HG03159 (cell line): ENCODE results near the gene LITAFD.
"Not testable (repeated sequence)": the region's sequence is repeated elsewhere in the genome, so short reads cannot be mapped to it uniquely, and the experiment has no call there.

Experiments
- ATAC-seq: cut with Tn5 transposase; IDR thresholded peaks from one replicate; pipeline ENCODE4 v1.9.1; 2021; ENCODE audit warnings: mild to moderate bottlenecking, moderate library complexity; ENCODE audit not compliant: unreplicated experiment

LITAFD gene

GRCh38 chr16:8869212-8869987 lies 12.8 kb upstream of the LITAFD start:
- ATAC-seq, result no peak

DNA sequence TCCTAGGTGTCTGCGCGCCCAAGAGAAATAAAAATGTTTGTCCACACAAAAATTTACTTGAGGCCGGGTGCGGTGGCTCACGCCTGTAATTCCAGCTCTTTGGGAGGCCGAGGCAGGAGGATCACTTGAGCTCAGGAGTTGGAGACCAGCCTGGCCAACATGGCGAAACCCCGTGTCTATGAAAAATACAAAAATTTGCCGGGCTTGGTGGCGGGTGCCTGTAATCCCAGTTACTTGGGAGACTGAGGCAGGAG lies 12.2 kb upstream of the LITAFD start:
- ATAC-seq, result not testable (repeated sequence)

DNA sequence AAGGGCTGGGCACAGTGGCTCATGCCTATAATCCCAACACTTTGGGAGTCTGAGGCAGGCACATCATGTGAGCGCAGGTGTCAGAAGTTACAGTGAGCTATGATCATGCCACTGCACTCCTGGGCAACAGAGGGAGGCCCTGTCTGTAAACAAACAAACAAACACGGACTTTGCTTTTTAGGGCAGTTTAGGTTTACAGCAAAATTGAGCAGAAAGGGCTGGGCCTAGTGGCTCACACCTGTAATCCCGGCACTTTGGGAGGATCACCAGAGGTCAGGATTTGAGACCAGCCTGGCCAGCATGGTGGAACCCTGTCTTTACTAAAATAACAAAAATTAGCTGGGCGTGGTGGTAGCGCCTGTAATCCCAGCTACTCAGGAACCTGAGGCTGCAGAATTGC lies 10.1 kb upstream of the LITAFD start:
- ATAC-seq, result no peak

GRCh38 chr16:8872967-8873865 lies 8.9 kb upstream of the LITAFD start:
- no peak for ATAC-seq

DNA sequence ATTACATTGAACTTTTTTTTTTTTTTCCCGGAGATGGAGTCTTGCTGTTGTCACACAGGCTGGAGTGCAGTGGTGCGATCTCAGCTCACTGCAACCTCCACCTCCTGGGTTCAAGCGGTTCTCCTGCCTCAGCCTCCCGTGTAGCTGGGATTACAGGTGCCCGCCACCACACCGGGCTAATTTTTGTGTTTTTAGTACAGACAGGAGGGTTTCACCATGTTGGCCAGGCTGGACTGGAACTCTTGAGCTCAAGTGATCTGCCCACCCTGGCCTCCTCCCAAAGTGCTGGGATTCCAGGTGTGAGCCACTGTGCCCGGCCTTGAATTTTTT lies 8.3 kb upstream of the LITAFD start:
- not testable (repeated sequence) for ATAC-seq

GRCh38 chr16:8874388-8874787 lies 7.8 kb upstream of the LITAFD start:
- no peak for ATAC-seq

DNA sequence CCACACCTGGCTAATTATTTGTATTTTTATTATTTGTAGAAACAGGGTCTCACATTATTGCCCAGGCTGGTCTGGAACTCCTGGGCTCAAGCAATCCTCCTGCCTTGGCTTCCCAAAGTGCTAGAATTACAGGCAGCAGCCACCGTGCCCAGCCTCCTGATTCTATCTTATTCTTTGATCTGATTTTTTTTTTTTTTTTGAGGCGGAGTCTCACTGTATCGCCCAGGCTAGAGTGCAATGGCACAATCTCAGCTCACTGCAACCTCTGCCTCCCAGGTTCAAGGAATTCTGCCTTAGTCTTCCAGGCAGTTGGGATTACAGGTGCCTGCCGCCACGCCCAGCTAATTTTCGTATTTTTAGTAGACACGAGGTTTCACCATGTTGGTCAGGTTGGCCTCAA lies 6.8 kb upstream of the LITAFD start:
- ATAC-seq, result not testable (repeated sequence)

GRCh38 chr16:8877894-8878522 lies 4.1 kb upstream of the LITAFD start:
- no peak for ATAC-seq

DNA sequence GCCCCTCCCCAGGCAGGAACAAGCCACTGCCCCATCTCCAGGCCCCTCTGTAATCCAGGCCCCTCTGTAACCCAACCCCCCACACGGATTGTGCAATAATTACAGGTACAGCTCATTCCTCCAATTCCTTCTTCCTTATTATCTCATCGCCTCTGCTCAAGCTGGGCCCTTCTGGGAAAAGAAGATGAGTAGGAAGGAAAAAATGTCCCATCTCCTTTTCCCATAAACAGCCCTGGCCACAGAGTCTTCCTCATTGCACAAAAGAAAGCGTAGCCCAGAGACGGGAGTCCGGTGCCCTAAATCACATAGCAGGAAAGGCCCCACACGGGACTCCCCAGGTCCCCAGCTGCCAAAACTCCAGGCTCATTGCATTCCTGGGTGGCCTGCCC lies 3.6 kb upstream of the LITAFD start:
- no peak for ATAC-seq

DNA sequence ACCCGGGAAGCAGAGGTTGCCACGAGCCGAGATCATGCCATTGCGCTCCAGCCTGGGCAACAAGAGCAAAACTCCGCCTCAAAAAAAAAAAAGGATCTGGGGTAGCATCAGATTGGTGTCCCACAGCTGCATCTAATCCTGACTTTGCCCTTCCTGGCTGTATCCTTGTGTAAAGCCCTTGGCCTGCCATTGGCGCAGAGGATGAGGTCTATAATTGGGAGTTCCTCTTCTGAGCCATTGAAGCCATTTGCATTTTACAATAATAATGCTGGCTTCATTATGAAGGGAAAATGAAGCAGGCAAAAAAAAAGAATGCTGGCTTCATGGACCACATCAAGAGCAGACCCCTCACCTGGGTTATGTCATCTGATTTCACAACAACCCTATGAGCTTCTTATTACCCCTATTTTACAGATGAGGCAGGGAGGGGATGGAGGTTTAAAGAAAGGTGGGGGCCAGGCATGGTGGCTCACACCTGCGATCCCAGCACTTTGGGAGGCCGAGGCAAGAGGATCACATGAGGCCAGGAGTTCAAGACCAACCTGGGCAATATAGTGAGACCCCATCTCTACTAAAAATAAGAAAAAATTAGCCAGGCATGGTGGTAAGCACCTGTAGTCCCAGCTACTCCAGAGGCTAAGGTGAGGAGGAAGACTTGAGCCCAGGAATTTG lies 1.2 kb upstream of the LITAFD start:
- ATAC-seq, result no peak

DNA sequence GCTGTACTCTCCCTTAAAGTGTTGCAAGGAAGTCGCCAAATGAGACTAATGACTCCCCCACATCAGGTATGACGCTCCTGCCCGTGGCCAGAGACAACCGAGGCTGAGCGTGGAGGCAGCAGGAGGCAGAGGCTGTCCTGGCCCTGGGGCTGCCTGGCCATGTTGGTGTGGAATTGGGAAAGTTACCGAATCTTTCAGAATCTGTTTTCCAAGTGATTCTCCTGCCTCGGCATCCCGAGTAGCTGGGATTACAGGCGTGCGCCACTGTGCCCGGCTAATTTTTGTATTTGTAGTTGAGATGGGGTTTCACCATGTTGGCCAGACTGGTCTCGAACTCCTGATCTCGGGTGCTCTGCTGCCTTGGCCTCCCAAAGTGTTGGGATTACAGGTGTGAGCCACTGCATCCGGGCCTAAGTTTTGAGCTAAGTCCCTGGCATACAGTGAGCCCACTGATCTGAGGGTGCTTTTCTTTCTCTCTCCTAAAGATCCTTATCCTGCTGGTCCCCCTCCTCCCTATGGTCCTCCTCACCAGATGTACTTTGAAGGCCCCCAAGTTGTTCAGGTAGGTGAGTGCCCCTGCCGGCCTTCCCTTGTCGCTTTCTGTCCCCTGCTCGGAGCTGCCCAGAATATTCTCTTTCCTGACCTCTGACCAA lies 700 bp downstream of the LITAFD start:
- ATAC-seq, result no peak

- ATAC-seq, result no peak
These were observed 3.8 kb downstream of the LITAFD start for GRCh38 chr16:8885674-8886592.

DNA sequence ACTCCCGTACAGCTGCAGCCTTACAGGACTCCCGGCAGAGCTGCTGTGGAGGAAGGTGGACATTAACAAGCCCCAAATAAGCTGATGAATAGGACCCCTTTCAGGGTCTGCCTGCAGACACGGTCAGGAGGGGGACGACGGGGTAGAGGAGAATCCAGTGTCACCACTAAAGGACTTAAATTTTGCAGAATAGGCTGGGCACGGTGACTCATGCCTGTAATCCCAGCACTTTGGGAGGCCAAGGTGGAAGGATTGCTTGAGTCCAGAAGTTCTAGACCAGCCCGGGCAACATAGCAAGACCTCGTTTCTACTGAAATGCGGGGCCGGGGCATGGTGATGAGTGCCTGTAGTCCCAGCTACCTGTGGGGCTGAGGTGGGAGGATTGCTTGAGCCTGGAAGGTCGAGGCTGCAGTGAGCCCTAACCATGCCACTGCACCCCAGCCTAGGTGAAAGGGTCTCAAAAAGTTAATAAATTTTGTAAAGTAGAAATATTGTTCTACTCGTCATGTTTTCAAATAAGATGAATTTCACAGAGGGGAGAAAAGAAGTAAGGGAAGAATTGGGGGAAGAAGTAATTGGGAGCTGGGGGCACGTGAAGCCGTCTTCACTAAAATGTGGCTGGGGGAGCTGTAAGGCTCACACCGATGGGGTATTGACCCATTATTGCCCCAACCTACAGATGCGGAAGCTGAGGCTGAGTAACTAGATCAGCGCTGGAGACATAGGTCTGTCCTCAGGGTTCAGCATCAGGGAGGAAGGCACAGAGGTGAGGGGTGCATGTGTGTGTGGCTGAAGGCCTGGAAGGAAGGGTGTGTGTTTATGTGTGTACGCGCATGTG lies 4.7 kb downstream of the LITAFD start:
- no peak for ATAC-seq

DNA sequence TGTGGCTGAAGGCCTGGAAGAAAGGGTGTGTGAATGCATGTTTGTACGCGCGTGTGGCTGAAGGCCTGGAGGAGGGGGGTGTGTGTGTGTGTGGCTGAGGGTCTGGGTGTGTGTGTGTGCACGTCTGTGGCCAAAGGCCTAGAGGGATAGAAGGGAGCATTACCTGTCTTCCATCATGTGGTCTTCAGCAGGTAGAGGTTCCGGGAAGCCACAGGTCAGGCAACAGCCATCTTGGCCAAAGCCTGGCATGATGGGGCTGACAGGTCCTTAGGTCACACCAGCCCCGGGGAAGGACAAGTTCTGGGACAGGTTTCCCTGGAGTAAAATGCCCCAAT lies 5.2 kb downstream of the LITAFD start:
- no peak for ATAC-seq

DNA sequence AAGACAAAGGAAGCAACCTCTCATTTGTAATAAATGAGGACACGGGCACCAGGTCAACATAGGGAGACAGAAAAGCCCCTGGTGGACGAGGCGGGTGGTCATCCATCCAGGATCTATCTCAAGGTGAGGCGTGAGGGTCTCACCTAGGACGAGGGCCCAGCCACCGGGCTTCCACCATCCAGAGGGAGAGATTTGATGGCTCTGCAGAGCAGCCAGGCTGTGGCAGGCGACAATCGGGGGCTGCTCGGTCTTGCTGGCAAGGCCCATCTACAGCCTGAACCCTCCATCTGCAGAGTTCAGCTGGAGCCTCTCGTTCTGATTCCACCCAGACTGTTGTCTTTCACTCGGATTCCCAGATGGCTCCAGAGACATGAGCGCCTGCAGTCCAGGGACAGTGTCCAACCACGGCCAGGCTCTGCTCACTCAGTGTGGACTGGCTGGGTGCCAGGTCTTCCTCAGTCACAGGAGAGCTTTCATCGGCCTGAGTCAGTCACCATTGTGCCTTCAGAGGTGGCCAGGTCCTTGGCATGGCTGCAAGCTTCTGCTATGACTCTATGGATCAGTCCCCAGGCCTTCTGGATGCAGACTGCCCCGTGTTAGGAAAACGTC lies 5.9 kb downstream of the LITAFD start:
- ATAC-seq, result no peak

DNA sequence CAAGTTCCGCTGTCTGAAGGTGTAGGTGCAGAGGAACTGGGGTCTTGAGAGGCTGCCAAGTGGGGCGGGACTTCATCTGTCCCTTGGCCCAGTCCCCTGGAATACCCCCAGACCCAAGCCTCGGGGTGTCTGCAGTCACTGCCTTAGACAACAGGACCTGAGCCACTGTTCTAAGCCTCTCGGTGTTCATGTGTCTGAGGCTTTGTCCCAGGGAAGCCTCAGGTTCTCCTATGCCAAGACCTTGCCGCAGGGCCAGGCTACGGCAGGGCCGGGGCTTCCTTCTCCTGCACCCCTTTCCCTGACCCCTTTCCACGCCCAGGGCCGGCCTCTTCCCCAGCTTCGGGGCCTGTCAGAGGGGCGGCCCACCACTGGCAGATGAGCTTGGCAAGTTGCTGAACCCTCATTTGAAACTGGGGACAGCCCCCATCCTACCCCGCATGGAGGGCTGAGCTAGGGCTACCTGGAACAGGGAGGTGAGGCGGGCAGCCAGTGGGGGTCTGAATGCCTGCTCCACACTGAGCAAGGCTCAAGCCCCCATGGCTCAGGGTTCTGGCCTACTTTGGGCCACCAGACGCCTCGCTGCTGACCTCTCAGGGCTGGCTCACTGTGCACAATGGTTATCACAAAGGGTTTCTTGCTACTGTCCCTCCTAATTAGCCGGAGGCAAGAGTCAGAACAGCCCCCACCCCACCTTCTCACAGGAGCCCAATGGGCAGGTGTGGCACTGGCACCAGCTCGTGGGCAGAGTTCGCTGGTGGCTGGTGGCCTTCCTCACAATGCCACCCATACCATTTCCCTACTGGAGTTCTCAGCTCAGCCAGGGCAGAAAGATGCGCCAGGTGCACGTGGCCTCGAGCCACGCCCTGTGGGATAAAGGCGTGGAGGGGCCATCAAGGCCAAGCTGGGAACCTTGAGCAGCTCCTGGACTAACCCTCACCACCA lies 7.1 kb downstream of the LITAFD start:
- ATAC-seq, result no peak

DNA sequence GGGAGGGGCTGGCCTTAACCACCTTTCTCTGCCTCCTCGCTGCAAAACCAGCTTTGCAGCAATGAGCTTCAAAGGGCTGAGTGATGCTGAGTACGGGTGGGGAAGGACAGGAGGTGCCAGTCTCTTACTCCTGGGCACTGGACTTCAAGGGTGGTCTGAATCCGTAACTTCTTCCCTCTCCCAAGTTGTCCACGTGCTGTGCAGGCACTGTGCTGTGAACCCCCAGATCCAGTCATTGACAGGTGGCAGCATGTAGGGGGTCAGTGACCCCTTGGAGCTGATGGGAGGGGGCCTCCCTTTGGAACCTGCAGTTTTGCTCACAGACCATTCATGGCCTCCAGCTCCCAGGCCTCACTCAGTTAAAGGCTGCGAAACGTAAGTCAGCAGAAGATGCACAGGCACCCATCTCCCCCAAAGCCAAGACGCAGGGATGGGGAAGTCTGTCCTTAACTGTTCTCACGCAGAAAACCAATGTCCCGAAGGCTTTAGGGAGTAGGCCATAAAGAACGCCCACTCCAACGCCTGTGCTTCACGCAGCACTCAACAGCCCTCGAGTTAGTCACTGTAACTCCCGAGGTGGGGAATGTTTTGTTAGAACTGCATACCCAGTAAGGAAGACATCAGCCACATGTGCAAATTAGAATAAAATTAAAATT lies 7.9 kb downstream of the LITAFD start:
- ATAC-seq, result no peak
